HEK293T (cell line): Measurements from ENCODE around the gene REPIN1.

Experiments
- CTCF ChIA-PET: fragments of 350-600 bp; formaldehyde crosslinking; extraction: SDS; loops from one replicate; lab custom pipeline; 2021; ENCODE audit warnings: antibody characterized with exemption, inconsistent platforms; lab: Yijun Ruan, JAX
- POLR2A ChIA-PET: fragments of 350-600 bp; formaldehyde crosslinking; extraction: SDS; loops from one replicate; lab custom pipeline; 2020; ENCODE audit warnings: antibody characterized with exemption, inconsistent platforms; lab: Yijun Ruan, JAX
- DNase-seq: peaks from one replicate; pipeline ENCODE4 v3.0.0; 2012; ENCODE audit warnings: mixed read lengths; ENCODE audit errors: extremely low spot score
- ARNT ChIP-seq: fragments of 450-650 bp; IDR thresholded peaks from 2 replicates; pipeline ENCODE4 v1.6.1; 2017; ENCODE audit warnings: mild to moderate bottlenecking
- BHLHE40 ChIP-seq: fragments of 450-650 bp; IDR thresholded peaks from 2 replicates; pipeline ENCODE4 v1.6.1; 2016; ENCODE audit warnings: mild to moderate bottlenecking, moderate library complexity, borderline replicate concordance
- CTBP1 ChIP-seq: fragments of 450-650 bp; IDR thresholded peaks from 2 replicates; pipeline ENCODE4 v1.6.1; 2016; ENCODE audit warnings: borderline replicate concordance
- ELF4 ChIP-seq: fragments of 450-650 bp; IDR thresholded peaks from 2 replicates; pipeline ENCODE4 v1.6.1; 2017; ENCODE audit warnings: antibody characterized with exemption
- FOXA1 ChIP-seq: fragments of 450-650 bp; IDR thresholded peaks from 2 replicates; pipeline ENCODE4 v1.6.1; 2016; ENCODE audit warnings: mild to moderate bottlenecking
- FOXK2 ChIP-seq: fragments of 450-650 bp; IDR thresholded peaks from 2 replicates; pipeline ENCODE4 v1.6.1; 2016; ENCODE audit warnings: mild to moderate bottlenecking
- FOXM1 ChIP-seq: fragments of 450-650 bp; IDR thresholded peaks from 2 replicates; pipeline ENCODE4 v1.6.1; 2017; ENCODE audit warnings: mild to moderate bottlenecking, borderline replicate concordance
- HDGF ChIP-seq: fragments of 450-650 bp; IDR thresholded peaks from 2 replicates; pipeline ENCODE4 v1.6.1; 2017; ENCODE audit warnings: antibody characterized with exemption, borderline replicate concordance
- L3MBTL2 ChIP-seq: fragments of 450-650 bp; conservative IDR thresholded peaks from 2 replicates; pipeline ENCODE4 v1.6.1; 2016; ENCODE audit warnings: mild to moderate bottlenecking
- LEF1 ChIP-seq: fragments of 450-650 bp; IDR thresholded peaks from 2 replicates; pipeline ENCODE4 v1.6.1; 2017; ENCODE audit warnings: mild to moderate bottlenecking, borderline replicate concordance
- NFRKB ChIP-seq: fragments of 450-650 bp; IDR thresholded peaks from 2 replicates; pipeline ENCODE4 v1.6.1; 2016; ENCODE audit warnings: mild to moderate bottlenecking, moderate library complexity
- SP1 ChIP-seq: fragments of 450-650 bp; IDR thresholded peaks from 2 replicates; pipeline ENCODE4 v1.6.1; 2017
- SUZ12 ChIP-seq: fragments of 450-650 bp; IDR thresholded peaks from 2 replicates; pipeline ENCODE4 v1.6.1; 2016; ENCODE audit warnings: mild to moderate bottlenecking
- TARDBP ChIP-seq: fragments of 450-650 bp; IDR thresholded peaks from 2 replicates; pipeline ENCODE4 v1.6.1; 2016
- ZNF384 ChIP-seq: fragments of 450-650 bp; IDR thresholded peaks from 2 replicates; pipeline ENCODE4 v1.6.1; 2016
- TF ChIP-seq, protein P1 (sequence below): fragments of 450-650 bp; IDR thresholded peaks from 2 replicates; pipeline ENCODE4 v1.6.1; 2016

REPIN1 gene

DNA sequence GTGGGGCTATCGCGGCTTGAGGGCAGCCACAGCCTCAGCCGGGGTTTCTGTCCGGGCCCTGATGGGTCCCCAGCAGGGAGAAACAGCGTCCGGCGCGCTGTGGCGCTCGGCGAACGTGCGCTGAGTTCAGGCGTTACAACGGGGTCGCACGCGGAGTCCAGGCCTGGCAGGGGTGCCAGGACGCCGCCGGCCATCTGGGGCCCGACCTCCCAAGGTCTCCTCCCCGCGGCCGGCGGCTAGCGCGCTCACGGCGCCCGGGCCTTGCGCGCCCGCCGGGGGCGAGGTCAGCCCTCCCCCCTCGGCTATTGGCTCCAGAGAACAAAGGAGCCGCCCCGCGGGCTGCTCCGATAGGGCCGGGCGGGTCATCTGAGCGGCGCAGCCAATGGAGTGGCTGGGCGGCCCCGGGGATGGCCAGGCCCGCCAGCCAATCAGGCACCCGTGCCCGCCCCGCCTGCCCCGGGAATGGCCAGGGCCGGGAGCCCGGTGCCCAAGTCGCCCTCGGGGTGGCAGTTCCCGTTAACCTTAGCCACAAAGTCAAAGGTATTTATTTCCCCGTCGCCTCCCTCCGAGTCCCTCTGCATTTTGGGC, 10.3 kb downstream of the REPIN1 start, which contains the start of gene ZNF775:
Gene ZNF775 (plus strand): TSS at position 478 of the 588 bp plus-strand sequence. CDS start 9,141 bp downstream, outside the sequence.
- ChIA-PET POLR2A (interaction anchor here (1.3 to 2.4 kb wide), 6 partner anchors 10 to 43 kb away, joined by 5 to 50 read pairs (median 9); partner anchors contain the start of gene REPIN1), CTCF (interaction anchor here (1.2 kb wide), 1 partner anchor 13 kb away, joined by 3 read pairs; no protein-coding TSS in a partner anchor)
- DNase-seq = peak; percentile 100
- TF ChIP-seq, protein P1, sequence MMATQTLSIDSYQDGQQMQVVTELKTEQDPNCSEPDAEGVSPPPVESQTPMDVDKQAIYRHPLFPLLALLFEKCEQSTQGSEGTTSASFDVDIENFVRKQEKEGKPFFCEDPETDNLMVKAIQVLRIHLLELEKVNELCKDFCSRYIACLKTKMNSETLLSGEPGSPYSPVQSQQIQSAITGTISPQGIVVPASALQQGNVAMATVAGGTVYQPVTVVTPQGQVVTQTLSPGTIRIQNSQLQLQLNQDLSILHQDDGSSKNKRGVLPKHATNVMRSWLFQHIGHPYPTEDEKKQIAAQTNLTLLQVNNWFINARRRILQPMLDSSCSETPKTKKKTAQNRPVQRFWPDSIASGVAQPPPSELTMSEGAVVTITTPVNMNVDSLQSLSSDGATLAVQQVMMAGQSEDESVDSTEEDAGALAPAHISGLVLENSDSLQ = peak; percentile 98
- TF ChIP-seq FOXA1 (no peak), ZNF384 (no peak), TARDBP (no peak), LEF1 (peak; percentile 60; the same call in 1 of the 2 replicates), BHLHE40 (no peak)

DNA sequence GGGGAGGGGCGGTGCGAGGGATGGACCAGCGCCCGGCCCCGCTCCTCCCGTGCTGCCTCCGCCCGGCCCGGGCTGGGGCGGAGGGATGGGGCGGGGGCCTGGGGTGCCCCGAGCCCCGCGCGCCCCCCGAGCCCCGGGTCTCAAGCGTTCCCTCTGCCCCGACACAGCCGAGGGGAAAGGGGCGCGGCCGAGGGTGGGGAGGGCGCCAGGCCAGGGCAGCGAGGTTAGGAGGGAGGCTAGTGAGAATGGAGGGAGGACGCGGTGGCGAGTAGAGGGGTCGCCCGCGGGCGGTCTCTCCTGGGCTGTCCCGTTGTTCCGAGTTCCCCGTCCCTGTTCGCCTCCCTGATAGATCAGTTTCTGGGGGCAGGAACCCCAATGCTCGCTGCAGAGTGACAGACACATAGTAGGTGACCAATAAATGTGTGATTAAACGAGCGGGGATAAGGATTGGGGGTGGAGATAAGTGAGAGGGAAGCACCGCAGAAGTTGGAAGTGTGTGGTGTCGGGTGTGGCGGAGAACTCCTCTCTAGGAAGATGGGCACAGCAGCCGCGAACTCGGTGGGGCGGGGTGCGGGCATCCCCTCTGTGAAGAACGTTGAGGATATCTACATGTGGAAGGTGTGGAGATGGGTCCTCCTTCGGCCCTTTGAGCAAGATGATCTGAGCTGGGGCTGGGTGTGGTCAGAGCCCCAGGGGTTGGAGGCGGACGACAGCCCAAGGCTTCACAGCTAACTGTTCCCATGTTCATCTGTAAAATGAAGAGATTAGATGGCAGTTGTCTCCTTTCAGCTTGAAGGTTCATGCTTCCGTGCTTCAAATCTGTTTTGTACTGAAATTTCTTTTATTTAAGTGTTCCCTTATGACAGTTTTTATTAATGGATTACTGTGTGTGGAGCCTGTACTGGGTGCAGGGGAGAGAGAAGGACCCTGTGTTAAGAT, 11.1 kb downstream of the REPIN1 start:
- CTCF ChIA-PET = no interaction called here

DNA sequence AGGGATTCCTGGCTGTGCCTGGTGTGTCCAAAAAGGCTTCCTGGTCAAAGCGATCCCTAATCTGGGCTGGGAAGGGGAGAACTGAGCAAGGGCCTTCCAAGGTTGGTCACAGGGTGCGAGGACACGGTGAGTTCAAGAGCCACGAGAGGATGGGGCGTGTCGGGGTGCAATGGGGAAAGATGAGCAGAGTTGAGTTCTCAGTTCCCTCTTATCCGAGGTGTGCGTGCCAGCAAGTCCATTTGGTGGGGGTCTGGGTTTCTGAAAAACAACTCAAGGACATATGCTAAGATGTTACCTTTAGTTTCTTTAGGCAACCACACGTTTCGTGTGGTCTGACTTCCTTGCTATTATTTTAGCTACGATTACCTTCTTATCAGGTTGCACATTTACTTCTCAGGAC, 11.8 kb downstream of the REPIN1 start:
- POLR2A ChIA-PET = interaction anchor here (0.6 to 1.0 kb wide), 4 partner anchors 9 to 25 kb away, joined by 3 to 5 read pairs (median 4); partner anchors contain the start of gene REPIN1
- CTCF ChIA-PET = no interaction called here
- no peak for TF ChIP-seq FOXM1
- no peak for TF ChIP-seq LEF1
- TF ChIP-seq SUZ12 = no peak
- TF ChIP-seq TARDBP = no peak
- TF ChIP-seq, protein P1 = no peak
- no peak for TF ChIP-seq FOXK2
- no peak for TF ChIP-seq SP1
- TF ChIP-seq L3MBTL2 = no peak
- TF ChIP-seq NFRKB = no peak
- no peak for TF ChIP-seq BHLHE40
- TF ChIP-seq HDGF = no peak
- no peak for DNase-seq

More for the DNA sequence above, 11.1 kb downstream of the REPIN1 start:
- DNase-seq = peak; percentile 57
- no peak for TF ChIP-seq ARNT
- no peak for TF ChIP-seq FOXM1
- TF ChIP-seq HDGF = 0 out of 2 replicates have a peak, but pooled peaks have one; percentile 42
- no peak for TF ChIP-seq FOXK2
- no peak for TF ChIP-seq ZNF384
- TF ChIP-seq LEF1 = no peak
- POLR2A ChIA-PET = interaction anchor here (0.6 to 1.0 kb wide), 4 partner anchors 10 to 26 kb away, joined by 3 to 5 read pairs (median 4); partner anchors contain the start of gene REPIN1

DNA sequence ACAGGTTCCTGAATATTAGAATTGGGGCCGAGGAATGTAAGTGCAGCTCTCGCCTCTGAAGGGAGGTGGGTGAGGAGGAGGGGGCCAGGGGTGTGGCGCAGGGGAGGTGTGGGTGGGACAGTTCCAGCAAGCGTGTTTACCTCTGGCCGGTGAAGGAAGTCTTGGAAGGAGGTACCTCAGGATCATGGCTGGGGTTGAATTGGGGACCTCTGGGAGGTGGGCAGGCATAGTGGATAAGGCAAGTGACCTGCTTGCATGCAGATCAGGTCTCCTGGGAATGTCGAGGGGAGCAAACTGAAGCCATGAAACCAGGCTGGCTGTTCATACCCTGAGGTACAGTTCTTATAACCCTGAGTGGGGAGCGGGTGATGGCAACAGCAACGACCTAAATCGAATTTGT, 12.5 kb downstream of the REPIN1 start:
- ChIA-PET POLR2A (interaction anchor here (1.8 kb wide), 1 partner anchor 12 kb away, joined by 4 read pairs; the partner anchor contains the start of gene REPIN1), CTCF (no interaction called here)
- TF ChIP-seq FOXK2 (no peak), SP1 (no peak), ARNT (no peak), TARDBP (no peak)
- no peak for DNase-seq

DNA sequence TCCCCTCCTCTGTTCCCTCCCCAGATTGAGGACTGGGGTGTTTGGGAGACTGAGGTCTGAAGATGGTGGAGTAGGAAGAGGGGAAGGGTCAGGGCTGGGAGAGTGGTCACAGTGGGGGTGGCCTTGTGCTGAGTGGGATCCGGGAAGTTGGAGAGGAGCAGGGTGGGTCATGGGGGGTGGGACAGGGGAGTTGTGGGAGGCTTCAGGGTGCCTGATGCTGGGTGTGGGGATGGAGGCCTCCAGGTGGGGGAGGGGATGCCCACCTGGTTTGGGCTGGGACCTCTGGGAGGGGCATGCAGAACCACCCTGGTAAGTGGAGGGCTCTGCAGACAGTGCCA, 13.1 kb downstream of the REPIN1 start:
- no peak for DNase-seq
- ChIA-PET CTCF (no interaction called here), POLR2A (interaction anchor here (1.8 kb wide), 1 partner anchor 13 kb away, joined by 4 read pairs; the partner anchor contains the start of gene REPIN1)
- TF ChIP-seq BHLHE40 (no peak), SP1 (no peak), ZNF384 (no peak), ARNT (no peak), CTBP1 (no peak), NFRKB (no peak), FOXM1 (no peak), L3MBTL2 (no peak), TARDBP (no peak), FOXK2 (no peak), SUZ12 (no peak), LEF1 (no peak), ELF4 (no peak)
- TF ChIP-seq, protein P1 = no peak
